ENCODE measurements around the gene MAN1C1. TPM values are rescaled to one million over a fixed set of nuclear protein-coding genes. Genes with fewer than 3 reads are reported as not detected.
"Not testable (repeated sequence)": the region's sequence is repeated elsewhere in the genome, so short reads cannot be mapped to it uniquely, and the experiment has no call there.

Gene MAN1C1
- total RNA-seq, 1 experiment from 2014 or later, result 1.6 TPM

- no peak for DNase-seq (ENCODE audit: low read depth)
Measured at GRCh38 chr1:25715888-25716287, 99.3 kb downstream of the MAN1C1 start.

- no peak for DNase-seq (ENCODE audit: low read depth)
Measured at GRCh38 chr1:25716320-25716719, 99.7 kb downstream of the MAN1C1 start.

GRCh38 chr1:25718732-25719131, 102.1 kb downstream of the MAN1C1 start:
- DNase-seq (ENCODE audit: low read depth), result no peak

- no peak for DNase-seq (ENCODE audit: low read depth)
Measured at GRCh38 chr1:25720624-25721023, 104.0 kb downstream of the MAN1C1 start.

- no peak for DNase-seq (ENCODE audit: low read depth)
Measured at GRCh38 chr1:25723250-25723880, 106.8 kb downstream of the MAN1C1 start.

GRCh38 chr1:25724201-25724600, 107.6 kb downstream of the MAN1C1 start:
- DNase-seq (ENCODE audit: low read depth), result no peak

GRCh38 chr1:25724966-25725365, 108.4 kb downstream of the MAN1C1 start:
- DNase-seq (ENCODE audit: low read depth), result no peak

- no peak for DNase-seq (ENCODE audit: low read depth)
Measured at GRCh38 chr1:25725482-25725881, 108.9 kb downstream of the MAN1C1 start.

- no peak for DNase-seq (ENCODE audit: low read depth)
Measured at GRCh38 chr1:25727088-25727487, 110.5 kb downstream of the MAN1C1 start.

GRCh38 chr1:25727635-25728286, 111.2 kb downstream of the MAN1C1 start:
- DNase-seq (ENCODE audit: low read depth), result no peak

GRCh38 chr1:25728301-25728935, 111.8 kb downstream of the MAN1C1 start:
- DNase-seq (ENCODE audit: low read depth), result no peak

GRCh38 chr1:25729045-25729444, 112.5 kb downstream of the MAN1C1 start:
- DNase-seq (ENCODE audit: low read depth), result no peak

- no peak for DNase-seq (ENCODE audit: low read depth)
Measured at GRCh38 chr1:25729790-25730644, 113.4 kb downstream of the MAN1C1 start.

GRCh38 chr1:25731148-25731547, 114.6 kb downstream of the MAN1C1 start:
- no peak for DNase-seq (ENCODE audit: low read depth)

- DNase-seq (ENCODE audit: low read depth), result no peak
Measured at GRCh38 chr1:25731626-25732370, 115.2 kb downstream of the MAN1C1 start.

- DNase-seq (ENCODE audit: low read depth), result no peak
Measured at GRCh38 chr1:25732821-25733220, 116.2 kb downstream of the MAN1C1 start.

GRCh38 chr1:25733271-25733670, 116.7 kb downstream of the MAN1C1 start:
- no peak for DNase-seq (ENCODE audit: low read depth)

GRCh38 chr1:25734991-25735390, 118.4 kb downstream of the MAN1C1 start:
- DNase-seq (ENCODE audit: low read depth), result not testable (repeated sequence)

GRCh38 chr1:25735956-25736529, 119.5 kb downstream of the MAN1C1 start:
- no peak for DNase-seq (ENCODE audit: low read depth)

GRCh38 chr1:25737130-25737529, 120.5 kb downstream of the MAN1C1 start:
- peak; percentile 31 for DNase-seq (ENCODE audit: low read depth)

- DNase-seq (ENCODE audit: low read depth), result no peak
Measured at GRCh38 chr1:25738499-25738898, 121.9 kb downstream of the MAN1C1 start.

Data from RPMI7951 (cell line).